ENCODE data around the gene POU6F2. TPM values are rescaled to one million over a fixed set of nuclear protein-coding genes. Genes with fewer than 3 reads are reported as not detected.

Gene POU6F2
- total RNA-seq, 1 donor from 2014 or later = 1.1 TPM

DNA sequence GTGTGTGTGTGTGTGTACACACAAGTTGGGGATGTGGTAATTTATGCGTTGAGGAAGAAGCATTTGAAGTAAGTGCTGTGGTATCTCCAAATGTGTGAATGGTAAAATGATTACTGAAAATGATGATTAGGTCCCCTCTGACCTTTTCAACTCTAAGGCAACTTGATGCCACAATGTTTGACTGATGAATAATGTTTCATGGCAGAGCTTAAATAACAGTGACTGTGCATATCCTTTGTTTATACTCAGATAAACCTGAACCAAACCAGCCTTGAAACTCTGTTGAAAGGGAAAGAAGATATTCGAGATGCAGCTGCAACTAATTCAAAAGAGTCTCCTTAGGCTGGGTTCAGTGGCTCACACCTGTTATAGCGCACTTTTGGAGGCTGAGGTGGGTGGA lies 523.6 kb downstream of the POU6F2 start:
- Mint-ChIP-seq H3K36me3 (ENCODE audit: low read depth, unreplicated experiment) (no peaks in the 10 kb centered on the region), H3K4me3 (ENCODE audit: unreplicated experiment) (no peak overlapping the region), H3K27me3 (ENCODE audit: unreplicated experiment) (peaks cover 1% of the 10 kb centered on the region), H3K27ac (ENCODE audit: unreplicated experiment) (no peak overlapping the region), H3K9me3 (ENCODE audit: unreplicated experiment) (no peaks in the 10 kb centered on the region), H3K4me1 (ENCODE audit: unreplicated experiment) (peaks cover 7% of the 10 kb centered on the region)
- no peak for DNase-seq (ENCODE audit: low spot score)
- TF ChIP-seq, protein P1, sequence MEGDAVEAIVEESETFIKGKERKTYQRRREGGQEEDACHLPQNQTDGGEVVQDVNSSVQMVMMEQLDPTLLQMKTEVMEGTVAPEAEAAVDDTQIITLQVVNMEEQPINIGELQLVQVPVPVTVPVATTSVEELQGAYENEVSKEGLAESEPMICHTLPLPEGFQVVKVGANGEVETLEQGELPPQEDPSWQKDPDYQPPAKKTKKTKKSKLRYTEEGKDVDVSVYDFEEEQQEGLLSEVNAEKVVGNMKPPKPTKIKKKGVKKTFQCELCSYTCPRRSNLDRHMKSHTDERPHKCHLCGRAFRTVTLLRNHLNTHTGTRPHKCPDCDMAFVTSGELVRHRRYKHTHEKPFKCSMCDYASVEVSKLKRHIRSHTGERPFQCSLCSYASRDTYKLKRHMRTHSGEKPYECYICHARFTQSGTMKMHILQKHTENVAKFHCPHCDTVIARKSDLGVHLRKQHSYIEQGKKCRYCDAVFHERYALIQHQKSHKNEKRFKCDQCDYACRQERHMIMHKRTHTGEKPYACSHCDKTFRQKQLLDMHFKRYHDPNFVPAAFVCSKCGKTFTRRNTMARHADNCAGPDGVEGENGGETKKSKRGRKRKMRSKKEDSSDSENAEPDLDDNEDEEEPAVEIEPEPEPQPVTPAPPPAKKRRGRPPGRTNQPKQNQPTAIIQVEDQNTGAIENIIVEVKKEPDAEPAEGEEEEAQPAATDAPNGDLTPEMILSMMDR (IDR thresholded peaks at IDR 0.05; ENCODE audit: unreplicated experiment) = no peak

DNA sequence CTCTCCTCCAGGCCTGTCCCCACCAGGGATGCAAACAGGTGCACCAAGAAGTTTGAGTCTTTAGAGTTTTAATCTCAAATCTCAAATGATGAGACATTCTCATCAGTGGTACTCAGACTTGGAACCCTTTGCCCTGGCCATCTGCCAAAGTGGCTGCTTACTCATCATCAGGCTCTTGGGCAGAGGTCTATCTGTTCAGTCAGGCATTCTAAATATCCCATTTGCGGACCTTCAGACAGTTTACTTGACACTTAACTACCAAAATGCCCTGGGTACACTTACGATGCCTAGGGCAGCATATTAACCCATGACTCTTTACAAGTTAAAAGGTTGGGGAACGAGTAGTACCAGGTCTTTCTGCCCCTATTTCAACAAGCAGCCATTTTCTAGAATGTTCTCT lies 527.3 kb downstream of the POU6F2 start:
- Mint-ChIP-seq H3K4me1 (ENCODE audit: unreplicated experiment) (peaks cover 21% of the 10 kb centered on the region), H3K36me3 (ENCODE audit: low read depth, unreplicated experiment) (no peaks in the 10 kb centered on the region), H3K4me3 (ENCODE audit: unreplicated experiment) (no peak overlapping the region), H3K27me3 (ENCODE audit: unreplicated experiment) (peaks cover 4% of the 10 kb centered on the region), H3K27ac (ENCODE audit: unreplicated experiment) (no peak overlapping the region), H3K9me3 (ENCODE audit: unreplicated experiment) (no peaks in the 10 kb centered on the region)
- no peak for DNase-seq (ENCODE audit: low spot score)
- TF ChIP-seq, protein P1 (IDR thresholded peaks at IDR 0.05; ENCODE audit: unreplicated experiment) = no peak

DNA sequence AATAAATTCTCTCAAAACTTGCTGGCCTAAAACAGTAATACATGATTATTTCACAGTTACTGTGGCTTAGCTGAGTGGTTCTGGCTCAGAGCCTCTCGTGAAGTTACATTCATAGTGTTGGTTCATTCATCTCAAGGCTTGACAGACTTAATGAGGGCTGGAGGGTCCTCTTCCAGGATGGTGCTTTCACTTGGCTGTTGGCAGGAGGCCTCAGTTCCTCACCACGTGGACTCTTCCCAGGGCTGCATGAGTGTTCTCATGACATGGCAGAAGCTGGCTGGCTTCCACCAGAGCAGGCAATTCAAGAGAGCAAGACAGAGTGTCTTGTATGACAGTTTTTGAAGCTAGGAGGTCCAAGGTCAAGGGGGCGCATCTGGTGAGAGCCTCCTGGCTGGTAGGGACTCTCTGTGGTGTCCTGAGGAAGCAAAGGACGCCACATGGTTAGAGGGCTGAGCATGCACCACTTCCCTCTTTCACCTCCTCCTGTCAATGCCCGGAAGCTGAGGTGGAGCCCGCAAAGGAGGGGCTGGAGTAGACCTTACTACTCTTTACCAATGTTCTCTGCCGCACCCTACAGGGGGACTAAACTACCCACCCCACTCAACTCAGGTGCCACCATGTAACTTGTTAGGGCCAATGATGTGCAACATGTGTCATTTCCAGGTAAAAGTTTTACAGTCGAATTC lies 530.3 kb downstream of the POU6F2 start:
- DNase-seq (ENCODE audit: low spot score) = no peak
- TF ChIP-seq, protein P1 (IDR thresholded peaks at IDR 0.05; ENCODE audit: unreplicated experiment) = no peak
- Mint-ChIP-seq H3K4me1 (ENCODE audit: unreplicated experiment) (peaks cover 30% of the 10 kb centered on the region), H3K27ac (ENCODE audit: unreplicated experiment) (no peak overlapping the region), H3K9me3 (ENCODE audit: unreplicated experiment) (no peaks in the 10 kb centered on the region), H3K36me3 (ENCODE audit: low read depth, unreplicated experiment) (no peaks in the 10 kb centered on the region), H3K27me3 (ENCODE audit: unreplicated experiment) (peaks cover 7% of the 10 kb centered on the region), H3K4me3 (ENCODE audit: unreplicated experiment) (no peak overlapping the region)

- TF ChIP-seq, protein P1 (IDR thresholded peaks at IDR 0.05; ENCODE audit: unreplicated experiment) = no peak
- Mint-ChIP-seq H3K27ac (ENCODE audit: unreplicated experiment) (peak overlapping the region; percentile 70), H3K36me3 (ENCODE audit: low read depth, unreplicated experiment) (no peaks in the 10 kb centered on the region), H3K4me3 (ENCODE audit: unreplicated experiment) (no peak overlapping the region), H3K27me3 (ENCODE audit: unreplicated experiment) (peaks cover 6% of the 10 kb centered on the region), H3K4me1 (ENCODE audit: unreplicated experiment) (peaks cover 30% of the 10 kb centered on the region), H3K9me3 (ENCODE audit: unreplicated experiment) (no peaks in the 10 kb centered on the region)
- DNase-seq (ENCODE audit: low spot score) = no peak
Observed at GRCh38 chr7:39509436-39509835, 531.7 kb downstream of the POU6F2 start.

GRCh38 chr7:39509912-39510311 lies 532.2 kb downstream of the POU6F2 start:
- Mint-ChIP-seq H3K4me1 (ENCODE audit: unreplicated experiment) (peaks cover 30% of the 10 kb centered on the region), H3K9me3 (ENCODE audit: unreplicated experiment) (no peaks in the 10 kb centered on the region)
- DNase-seq (ENCODE audit: low spot score) = peak; percentile 14

More at GRCh38 chr7:39509912-39510311, 532.2 kb downstream of the POU6F2 start:
- Mint-ChIP-seq H3K27me3 (ENCODE audit: unreplicated experiment) (peaks cover 6% of the 10 kb centered on the region), H3K27ac (ENCODE audit: unreplicated experiment) (peak overlapping the region; percentile 70), H3K4me3 (ENCODE audit: unreplicated experiment) (peak overlapping the region; percentile 61), H3K36me3 (ENCODE audit: low read depth, unreplicated experiment) (no peaks in the 10 kb centered on the region)
- TF ChIP-seq, protein P1 (IDR thresholded peaks at IDR 0.05; ENCODE audit: unreplicated experiment) = no peak
